Smooth muscle cell of the brain vasculature (primary cell): ENCODE data around the gene ATP10A.

ENCODE experiments used
- DNase-seq: peaks from one replicate; pipeline ENCODE4 v3.0.0-alpha.2; 2012; ENCODE audit warnings: low read depth, low spot score

Gene ATP10A

GRCh38 chr15:25706176-25706955, 156.8 kb downstream of the ATP10A start:
- DNase-seq = no peak

GRCh38 chr15:25705433-25706115, 157.6 kb downstream of the ATP10A start:
- DNase-seq = no peak

GRCh38 chr15:25703726-25704125, 159.4 kb downstream of the ATP10A start:
- DNase-seq = no peak

GRCh38 chr15:25701721-25702465, 161.2 kb downstream of the ATP10A start:
- DNase-seq = no peak

- DNase-seq = no peak
Measured at GRCh38 chr15:25700916-25701315, 162.2 kb downstream of the ATP10A start.

- DNase-seq = no peak
Measured at GRCh38 chr15:25697586-25697985, 165.5 kb downstream of the ATP10A start.

GRCh38 chr15:25695875-25696760, 167.0 kb downstream of the ATP10A start:
- DNase-seq = no peak

- DNase-seq = no peak
Measured at GRCh38 chr15:25694823-25695312, 168.3 kb downstream of the ATP10A start.

GRCh38 chr15:25694239-25694584, 168.9 kb downstream of the ATP10A start:
- DNase-seq = no peak

- DNase-seq = no peak
Measured at GRCh38 chr15:25693321-25694238, 169.5 kb downstream of the ATP10A start.

GRCh38 chr15:25691544-25692430, 171.3 kb downstream of the ATP10A start:
- DNase-seq = no peak

GRCh38 chr15:25690673-25691543, 172.2 kb downstream of the ATP10A start:
- no peak for DNase-seq

- no peak for DNase-seq
Measured at GRCh38 chr15:25689592-25689991, 173.5 kb downstream of the ATP10A start.

GRCh38 chr15:25688166-25688565, 175.0 kb downstream of the ATP10A start:
- DNase-seq = no peak

- DNase-seq = no peak
Measured at GRCh38 chr15:25687689-25688088, 175.4 kb downstream of the ATP10A start.

- DNase-seq = no peak
Measured at GRCh38 chr15:25687276-25687675, 175.9 kb downstream of the ATP10A start.

GRCh38 chr15:25686780-25687179, 176.3 kb downstream of the ATP10A start:
- no peak for DNase-seq
